NT2/D1 (cell line): ENCODE data around the gene ADNP.

Source experiments
- YY1 ChIP-seq: IDR thresholded peaks from 2 replicates; pipeline ENCODE4 v1.6.1; 2011; ENCODE audit not compliant: insufficient read length, insufficient read depth
- ZNF274 ChIP-seq: IDR thresholded peaks from 2 replicates; pipeline ENCODE4 v1.6.1; 2011; ENCODE audit warnings: mild to moderate bottlenecking, low read depth, low read length

- TF ChIP-seq ZNF274: no peak
- TF ChIP-seq YY1: no peak
Measured at GRCh38 chr20:50953196-50953595, 22.0 kb upstream of the ADNP start.
